BJ (cell line): Measurements from ENCODE around the gene DHRS4. TPM values are rescaled to one million over a fixed set of nuclear protein-coding genes. Genes with fewer than 3 reads are reported as not detected.
A peak's percentile ranks its signal among the peaks of the same experiment; 100 is the strongest.
"Not testable (repeated sequence)": the region's sequence is repeated elsewhere in the genome, so short reads cannot be mapped to it uniquely, and the experiment has no call there.

Source experiments
- CTCF ChIA-PET: fragments of 350-600 bp; formaldehyde crosslinking; extraction: SDS; loops from one replicate; lab custom pipeline; 2021; ENCODE audit warnings: antibody characterized with exemption, inconsistent platforms; lab: Yijun Ruan, JAX
- POLR2A ChIA-PET: fragments of 300-600 bp; sonication (Branson Sonifier 250); formaldehyde crosslinking; extraction: SDS; loops from one replicate; lab custom pipeline; 2021; ENCODE audit warnings: antibody characterized with exemption; lab: Charles Lee
- DNase-seq: peaks from one replicate; pipeline ENCODE4 v3.0.0-alpha.2; 2011; ENCODE audit warnings: low read depth
- H3K27me3 ChIP-seq: 2 replicates; pipeline ENCODE4 v1.6.0; 2011; ENCODE audit warnings: low read length; ENCODE audit not compliant: control insufficient read depth, insufficient read depth
- H3K36me3 ChIP-seq: 2 replicates; pipeline ENCODE4 v1.5.1; 2011; ENCODE audit warnings: low read length; ENCODE audit not compliant: control insufficient read depth, insufficient read depth
- H3K4me3 ChIP-seq: 2 replicates; pipeline ENCODE4 v1.5.1; 2011; ENCODE audit warnings: low read depth, mild to moderate bottlenecking, control low read depth, low read length
- polyA plus RNA-seq: library from polyadenylated mRNA; depleted of rRNA; stranded (reverse); fragments of >200 nt; gene quantifications from 2 replicates; pipeline ENCODE4 v1.2.3, GENCODE V29; 2011
- TF ChIP-seq, protein P1 (sequence below): IDR thresholded peaks from 2 replicates; pipeline ENCODE4 v1.5.1; 2011; ENCODE audit warnings: low read depth, mild to moderate bottlenecking, control low read depth, inconsistent platforms, low read length, moderate library complexity; ENCODE audit not compliant: insufficient read depth

DHRS4 gene
- polyA plus RNA-seq, 1 experiment: 24.7 TPM

- no peak overlapping the region for H3K4me3 ChIP-seq
- H3K36me3 ChIP-seq: peaks cover under 1% of the 10 kb centered on the region; the same call in 1 of the 2 replicates
- DNase-seq: no peak
- H3K27me3 ChIP-seq: no peaks in the 10 kb centered on the region
- ChIA-PET POLR2A (no interaction called here), CTCF (interaction anchor here (0.7 to 1.0 kb wide), 2 partner anchors 9 to 40 kb away, joined by 3 to 5 read pairs; no protein-coding TSS in a partner anchor)
- TF ChIP-seq, protein P1, sequence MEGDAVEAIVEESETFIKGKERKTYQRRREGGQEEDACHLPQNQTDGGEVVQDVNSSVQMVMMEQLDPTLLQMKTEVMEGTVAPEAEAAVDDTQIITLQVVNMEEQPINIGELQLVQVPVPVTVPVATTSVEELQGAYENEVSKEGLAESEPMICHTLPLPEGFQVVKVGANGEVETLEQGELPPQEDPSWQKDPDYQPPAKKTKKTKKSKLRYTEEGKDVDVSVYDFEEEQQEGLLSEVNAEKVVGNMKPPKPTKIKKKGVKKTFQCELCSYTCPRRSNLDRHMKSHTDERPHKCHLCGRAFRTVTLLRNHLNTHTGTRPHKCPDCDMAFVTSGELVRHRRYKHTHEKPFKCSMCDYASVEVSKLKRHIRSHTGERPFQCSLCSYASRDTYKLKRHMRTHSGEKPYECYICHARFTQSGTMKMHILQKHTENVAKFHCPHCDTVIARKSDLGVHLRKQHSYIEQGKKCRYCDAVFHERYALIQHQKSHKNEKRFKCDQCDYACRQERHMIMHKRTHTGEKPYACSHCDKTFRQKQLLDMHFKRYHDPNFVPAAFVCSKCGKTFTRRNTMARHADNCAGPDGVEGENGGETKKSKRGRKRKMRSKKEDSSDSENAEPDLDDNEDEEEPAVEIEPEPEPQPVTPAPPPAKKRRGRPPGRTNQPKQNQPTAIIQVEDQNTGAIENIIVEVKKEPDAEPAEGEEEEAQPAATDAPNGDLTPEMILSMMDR: no peak
Observed at GRCh38 chr14:23950411-23951135, 3.0 kb upstream of the DHRS4 start.

GRCh38 chr14:23951136-23951466, 2.5 kb upstream of the DHRS4 start:
- H3K36me3 ChIP-seq, POLR2A ChIA-PET, DNase-seq, H3K4me3 ChIP-seq, H3K27me3 ChIP-seq: not testable (repeated sequence)
- CTCF ChIA-PET: interaction anchor here (1.0 kb wide), 1 partner anchor 10 kb away, joined by 3 read pairs; no protein-coding TSS in a partner anchor

DNA sequence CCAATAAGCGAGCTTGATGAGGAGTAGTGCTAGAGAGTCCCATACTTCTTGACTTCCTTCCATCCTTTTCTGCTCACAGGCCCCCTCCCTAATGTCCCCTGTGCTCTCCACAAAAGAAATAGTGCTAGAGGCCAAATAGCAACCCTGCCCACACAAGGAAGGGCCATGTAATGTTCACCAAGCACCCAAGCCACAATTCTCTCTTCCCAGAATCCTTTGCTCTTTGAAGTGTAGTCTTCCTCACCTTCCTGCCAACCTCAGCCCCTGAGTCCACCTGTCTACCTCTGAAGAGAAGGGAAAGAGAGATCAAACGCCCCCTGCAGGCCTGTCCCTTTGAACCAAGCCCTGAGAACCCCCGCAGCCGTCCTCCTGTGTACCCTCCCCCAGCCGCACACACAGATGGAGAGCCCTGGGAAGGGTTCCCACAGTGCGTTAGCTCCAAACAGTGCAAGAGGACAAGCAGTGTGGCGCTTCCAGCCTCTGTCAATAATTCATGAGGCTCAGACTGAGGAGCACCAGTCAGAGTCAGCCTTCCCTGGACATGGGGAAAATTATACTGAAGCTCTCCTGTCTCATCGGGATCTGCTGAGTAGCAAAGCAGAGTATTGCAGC, 1.9 kb upstream of the DHRS4 start:
- Histone ChIP-seq H3K27me3 (no peaks in the 10 kb centered on the region), H3K4me3 (no peak overlapping the region), H3K36me3 (peaks cover 2% of the 10 kb centered on the region; the same call in 1 of the 2 replicates)
- TF ChIP-seq, protein P1: no peak
- DNase-seq: no peak
- ChIA-PET POLR2A (no interaction called here), CTCF (interaction anchor here (1.0 kb wide), 1 partner anchor 10 kb away, joined by 3 read pairs; no protein-coding TSS in a partner anchor)

DNA sequence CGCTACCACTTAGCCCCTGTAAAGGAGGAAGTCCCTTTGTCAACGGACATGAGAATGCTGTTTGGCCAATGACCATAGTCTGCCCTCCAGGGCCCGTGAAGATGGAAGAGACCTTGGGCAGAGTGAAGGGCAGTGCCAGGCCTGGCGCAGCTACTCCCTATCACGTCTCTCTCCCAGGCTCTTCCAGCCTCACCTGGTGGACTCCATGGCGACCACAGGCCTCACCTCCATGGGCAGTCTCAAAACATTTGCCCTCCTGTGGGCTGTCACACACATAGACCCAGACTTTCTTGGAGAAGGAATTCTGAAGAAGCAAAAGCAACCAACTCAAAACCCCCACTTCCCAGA, 480 bp upstream of the DHRS4 start:
- peak overlapping the region; percentile 79 for H3K4me3 ChIP-seq
- DNase-seq, POLR2A ChIA-PET: not testable (repeated sequence)

GRCh38 chr14:23954279-23954614, 677 bp downstream of the DHRS4 start:
- peak overlapping the region; percentile 79 for H3K4me3 ChIP-seq
- H3K27me3 ChIP-seq, H3K36me3 ChIP-seq, POLR2A ChIA-PET, DNase-seq: not testable (repeated sequence)
- CTCF ChIA-PET: interaction anchor here (0.7 to 0.9 kb wide), 3 partner anchors 23 to 319 kb away, joined by 3 read pairs; no protein-coding TSS in a partner anchor

More for the DNA sequence above, 480 bp upstream of the DHRS4 start:
- H3K27me3 ChIP-seq, H3K36me3 ChIP-seq: not testable (repeated sequence)
- CTCF ChIA-PET: interaction anchor here (0.6 to 1.0 kb wide), 3 partner anchors 23 to 440 kb away, joined by 3 to 4 read pairs (median 3); no protein-coding TSS in a partner anchor

DNA sequence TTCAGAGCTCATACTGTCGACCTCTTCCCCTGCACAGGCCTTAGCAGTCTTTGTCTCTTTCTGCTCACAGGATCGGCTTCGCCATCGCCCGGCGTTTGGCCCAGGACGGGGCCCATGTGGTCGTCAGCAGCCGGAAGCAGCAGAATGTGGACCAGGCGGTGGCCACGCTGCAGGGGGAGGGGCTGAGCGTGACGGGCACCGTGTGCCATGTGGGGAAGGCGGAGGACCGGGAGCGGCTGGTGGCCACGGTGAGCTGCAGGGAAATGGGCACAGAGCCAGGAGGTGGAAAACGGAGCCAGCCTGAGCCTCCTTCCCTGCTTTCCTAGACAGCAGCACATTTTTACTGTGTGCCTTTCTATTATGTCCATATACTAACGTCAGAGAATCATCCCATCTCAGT, 1.4 kb downstream of the DHRS4 start:
- POLR2A ChIA-PET, H3K27me3 ChIP-seq, DNase-seq, H3K36me3 ChIP-seq, H3K4me3 ChIP-seq: not testable (repeated sequence)
- CTCF ChIA-PET: interaction anchor here (0.7 to 1.6 kb wide), 2 partner anchors 23 to 119 kb away, joined by 3 read pairs; no protein-coding TSS in a partner anchor

- CTCF ChIA-PET: interaction anchor here (1.6 kb wide), 1 partner anchor 119 kb away, joined by 3 read pairs; no protein-coding TSS in a partner anchor
- POLR2A ChIA-PET, H3K4me3 ChIP-seq, H3K36me3 ChIP-seq, H3K27me3 ChIP-seq, DNase-seq: not testable (repeated sequence)
Observed at GRCh38 chr14:23955811-23956210, 2.2 kb downstream of the DHRS4 start.

- POLR2A ChIA-PET, H3K36me3 ChIP-seq, CTCF ChIA-PET: not testable (repeated sequence)
Observed at GRCh38 chr14:23957913-23958569, 4.5 kb downstream of the DHRS4 start.

GRCh38 chr14:23960899-23961298, 7.3 kb downstream of the DHRS4 start:
- H3K4me3 ChIP-seq, DNase-seq, POLR2A ChIA-PET, H3K36me3 ChIP-seq, H3K27me3 ChIP-seq, CTCF ChIA-PET: not testable (repeated sequence)

More at GRCh38 chr14:23957913-23958569, 4.5 kb downstream of the DHRS4 start:
- not testable (repeated sequence) for H3K4me3 ChIP-seq, H3K27me3 ChIP-seq, DNase-seq

DNA sequence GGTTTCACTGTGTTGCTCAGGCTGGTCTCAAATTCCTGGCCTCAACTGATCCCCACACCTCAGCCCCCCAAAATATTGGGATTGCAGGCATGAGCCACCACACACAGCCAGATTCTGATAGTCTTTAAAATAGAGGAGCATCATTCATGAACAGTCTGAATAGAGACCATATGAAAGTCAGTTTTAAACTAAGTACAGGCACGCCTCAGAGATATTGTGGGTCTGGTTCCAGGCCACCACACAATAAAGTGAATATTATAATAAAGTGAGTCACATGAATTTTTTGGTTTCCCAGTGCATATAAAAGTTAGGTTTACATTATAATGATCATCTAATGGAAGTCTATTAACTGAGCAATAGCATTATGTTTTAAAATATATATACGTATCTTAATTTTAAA, 8.1 kb downstream of the DHRS4 start:
- CTCF ChIA-PET, DNase-seq, H3K36me3 ChIP-seq, POLR2A ChIA-PET, H3K27me3 ChIP-seq, H3K4me3 ChIP-seq: not testable (repeated sequence)
